Smooth muscle cell (in vitro differentiated cells): ENCODE data around the gene TLE1. TPM values are rescaled to one million over a fixed set of nuclear protein-coding genes. Genes with fewer than 3 reads are reported as not detected.
A peak's percentile ranks its signal among the peaks of the same experiment; 100 is the strongest.

ENCODE experiments used
- DNase-seq: peaks from one replicate; lab custom pipeline; 2025; ENCODE audit not compliant: unreplicated experiment; lab: John Stamatoyannopoulos, UW
- H2AFZ ChIP-seq: fragments of 200-600 bp; sonication (generic); 2 replicates; pipeline ENCODE4 v1.6.0; 2016; ENCODE audit warnings: antibody characterized with exemption, low read depth, mild to moderate bottlenecking
- H3F3A ChIP-seq: fragments of 200-600 bp; sonication (generic); 2 replicates; pipeline ENCODE4 v1.6.0; 2017; ENCODE audit warnings: antibody characterized with exemption, low read depth
- H3K27ac ChIP-seq: fragments of 200-600 bp; sonication (generic); 2 replicates; pipeline ENCODE4 v1.5.1; 2016; ENCODE audit warnings: low read depth, mild to moderate bottlenecking
- H3K27me3 ChIP-seq: fragments of 200-600 bp; sonication (generic); 2 replicates; pipeline ENCODE4 v1.6.1; 2016; ENCODE audit warnings: low read depth, mild to moderate bottlenecking
- H3K36me3 ChIP-seq: fragments of 200-600 bp; sonication (generic); 2 replicates; pipeline ENCODE4 v1.5.1; 2016; ENCODE audit warnings: low read depth
- H3K4me1 ChIP-seq: fragments of 200-600 bp; sonication (generic); 2 replicates; pipeline ENCODE4 v1.5.1; 2016; ENCODE audit warnings: low read depth
- H3K4me2 ChIP-seq: fragments of 200-600 bp; sonication (generic); 2 replicates; pipeline ENCODE4 v1.6.0; 2016; ENCODE audit warnings: mild to moderate bottlenecking
- H3K4me3 ChIP-seq: fragments of 200-600 bp; sonication (generic); 2 replicates; pipeline ENCODE4 v1.5.1; 2016; ENCODE audit warnings: mild to moderate bottlenecking
- H3K79me2 ChIP-seq: fragments of 200-600 bp; sonication (generic); 2 replicates; pipeline ENCODE4 v1.6.0; 2016; ENCODE audit warnings: low read depth, mild to moderate bottlenecking
- H3K9ac ChIP-seq: fragments of 200-600 bp; sonication (generic); 2 replicates; pipeline ENCODE4 v1.6.0; 2016; ENCODE audit warnings: low read depth
- H3K9me3 ChIP-seq: fragments of 200-600 bp; sonication (generic); replicated peaks from 2 replicates; pipeline ENCODE4 v1.5.1; 2016; ENCODE audit warnings: low read depth
- H4K20me1 ChIP-seq: fragments of 200-600 bp; sonication (generic); 2 replicates; pipeline ENCODE4 v1.6.0; 2016; ENCODE audit warnings: low read depth
- WGBS: methylation state at CpG from one replicate; pipeline ENCODE4 v1.1.7; 2016; ENCODE audit warnings: low lambda C conversion rate; 5-methylcytosine and 5-hydroxymethylcytosine counted together
- polyA plus RNA-seq: library from polyadenylated mRNA; unstranded; fragments of >200 nt; fragmentation: Nextera tagmentation; extraction: Ambion mirVana; gene quantifications from 2 replicates; pipeline ENCODE4 v1.2.1, GENCODE V29; 2016
- total RNA-seq: library from RNA; depleted of rRNA; stranded (reverse); fragments of >200 nt; gene quantifications from 2 replicates; pipeline ENCODE4 v1.2.3, GENCODE V29; 2014
- TF ChIP-seq, protein P1 (sequence below): fragments of 200-600 bp; sonication (generic); IDR thresholded peaks from 2 replicates; pipeline ENCODE4 v1.5.1; 2017; ENCODE audit warnings: borderline replicate concordance, mild to moderate bottlenecking, antibody characterized with exemption; ENCODE audit not compliant: insufficient read depth, poor library complexity, severe bottlenecking

Gene TLE1
- total and polyA plus RNA-seq, 2 experiments from 2014 or later, result 32.5 to 35.2 TPM

DNA sequence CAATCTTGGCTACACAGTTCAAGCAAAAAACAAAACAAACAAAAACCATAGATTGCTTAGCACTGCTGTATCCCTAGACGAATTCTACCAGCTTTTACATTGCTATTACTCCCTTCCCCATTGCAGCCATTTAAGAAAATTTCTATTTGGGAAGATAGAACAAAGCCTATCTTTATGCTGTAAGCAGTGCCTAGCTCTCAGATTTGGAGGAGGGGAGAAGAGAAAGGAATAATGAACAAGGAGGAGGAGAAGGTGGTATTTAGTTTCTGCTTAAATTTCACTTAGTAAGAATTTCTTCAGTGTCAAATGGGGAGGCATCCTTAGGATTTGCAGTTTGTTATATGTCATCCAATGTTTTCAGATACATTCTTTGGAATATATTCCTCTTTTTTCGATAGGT is 16.2 kb upstream of the TLE1 start:
- H3K9ac ChIP-seq, result no peak overlapping the region
- no peaks in the 10 kb centered on the region for H3F3A ChIP-seq
- DNase-seq, result no peak
- no peak overlapping the region for H3K4me2 ChIP-seq
- H3K4me1 ChIP-seq, result no peaks in the 10 kb centered on the region
- no peaks in the 10 kb centered on the region for H3K9me3 ChIP-seq
- no peak overlapping the region for H2AFZ ChIP-seq
- TF ChIP-seq, protein P1, sequence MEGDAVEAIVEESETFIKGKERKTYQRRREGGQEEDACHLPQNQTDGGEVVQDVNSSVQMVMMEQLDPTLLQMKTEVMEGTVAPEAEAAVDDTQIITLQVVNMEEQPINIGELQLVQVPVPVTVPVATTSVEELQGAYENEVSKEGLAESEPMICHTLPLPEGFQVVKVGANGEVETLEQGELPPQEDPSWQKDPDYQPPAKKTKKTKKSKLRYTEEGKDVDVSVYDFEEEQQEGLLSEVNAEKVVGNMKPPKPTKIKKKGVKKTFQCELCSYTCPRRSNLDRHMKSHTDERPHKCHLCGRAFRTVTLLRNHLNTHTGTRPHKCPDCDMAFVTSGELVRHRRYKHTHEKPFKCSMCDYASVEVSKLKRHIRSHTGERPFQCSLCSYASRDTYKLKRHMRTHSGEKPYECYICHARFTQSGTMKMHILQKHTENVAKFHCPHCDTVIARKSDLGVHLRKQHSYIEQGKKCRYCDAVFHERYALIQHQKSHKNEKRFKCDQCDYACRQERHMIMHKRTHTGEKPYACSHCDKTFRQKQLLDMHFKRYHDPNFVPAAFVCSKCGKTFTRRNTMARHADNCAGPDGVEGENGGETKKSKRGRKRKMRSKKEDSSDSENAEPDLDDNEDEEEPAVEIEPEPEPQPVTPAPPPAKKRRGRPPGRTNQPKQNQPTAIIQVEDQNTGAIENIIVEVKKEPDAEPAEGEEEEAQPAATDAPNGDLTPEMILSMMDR, result no peak
- H3K4me3 ChIP-seq, result no peak overlapping the region
- WGBS, result 91% methylated on average over 2 of the region's 2 CpGs
- no peaks in the 10 kb centered on the region for H3K36me3 ChIP-seq
- H4K20me1 ChIP-seq, result no peaks in the 10 kb centered on the region
- no peaks in the 10 kb centered on the region for H3K79me2 ChIP-seq
- no peak overlapping the region for H3K27ac ChIP-seq
- H3K27me3 ChIP-seq, result no peaks in the 10 kb centered on the region

GRCh38 chr9:81694541-81694940 is 5.2 kb upstream of the TLE1 start:
- peaks cover 23% of the 10 kb centered on the region for H3K4me1 ChIP-seq
- H3K9me3 ChIP-seq, result no peaks in the 10 kb centered on the region
- no peaks in the 10 kb centered on the region for H3K36me3 ChIP-seq
- DNase-seq, result no peak
- H2AFZ ChIP-seq, result no peak overlapping the region
- H3K27ac ChIP-seq, result no peak overlapping the region
- 27% methylated on average over 7 of the region's 7 CpGs for WGBS
- TF ChIP-seq, protein P1, result no peak
- H3K27me3 ChIP-seq, result no peaks in the 10 kb centered on the region
- peak overlapping the region; percentile 24 for H3K4me3 ChIP-seq
- H3K79me2 ChIP-seq, result no peaks in the 10 kb centered on the region
- peak overlapping the region; percentile 66 for H3K4me2 ChIP-seq
- H3K9ac ChIP-seq, result no peak overlapping the region
- H4K20me1 ChIP-seq, result no peaks in the 10 kb centered on the region
- peaks cover 20% of the 10 kb centered on the region for H3F3A ChIP-seq

DNA sequence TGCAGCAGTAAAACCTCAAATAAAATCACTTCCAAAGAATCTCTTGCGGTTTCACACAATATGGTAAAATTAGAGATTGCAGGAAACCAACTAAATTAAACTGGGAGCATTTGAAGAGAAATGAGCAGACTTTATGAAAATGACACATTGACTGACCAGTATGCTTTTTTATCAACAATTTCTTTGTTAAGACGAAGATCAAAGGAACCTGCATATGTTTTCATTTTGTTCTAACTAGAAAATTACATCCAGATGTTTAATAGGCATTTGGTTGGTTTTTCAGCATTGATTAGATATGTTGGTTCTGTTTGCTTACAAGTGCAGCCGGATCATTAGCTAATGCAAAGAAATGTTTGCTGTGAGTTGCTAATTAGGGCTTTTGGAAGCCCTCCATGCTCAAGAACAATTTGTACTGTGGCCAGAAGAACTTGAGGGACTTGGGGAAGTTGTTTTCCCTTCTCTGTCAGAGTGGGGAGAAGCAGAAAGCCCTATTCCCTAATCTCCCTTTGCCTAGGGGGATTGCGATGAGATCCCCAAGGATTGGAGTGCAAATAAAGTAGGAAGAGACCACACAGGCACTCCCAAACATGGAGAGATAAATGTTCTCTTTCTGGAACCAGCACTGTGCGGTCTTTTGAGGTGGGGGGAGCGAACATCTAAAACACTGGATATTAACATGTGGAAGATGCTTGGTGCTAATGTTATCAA is 4.5 kb upstream of the TLE1 start:
- 45% methylated on average over 6 of the region's 6 CpGs for WGBS
- Histone ChIP-seq H3K4me2 (peak overlapping the region; percentile 66), H3K79me2 (no peaks in the 10 kb centered on the region), H3F3A (peaks cover 20% of the 10 kb centered on the region), H3K4me3 (peak overlapping the region; percentile 13), H3K36me3 (no peaks in the 10 kb centered on the region), H3K9ac (no peak overlapping the region), H3K9me3 (no peaks in the 10 kb centered on the region), H3K4me1 (peaks cover 23% of the 10 kb centered on the region), H2AFZ (peak overlapping the region; percentile 25), H4K20me1 (no peaks in the 10 kb centered on the region), H3K27me3 (no peaks in the 10 kb centered on the region), H3K27ac (no peak overlapping the region)
- no peak for DNase-seq
- TF ChIP-seq, protein P1, result no peak
